OCI-LY3 (cell line): ENCODE results near the gene CTNND2.

Experiments used
- CTCF ChIP-seq: fragments of 200-600, 300-600 bp; sonication (generic); IDR thresholded peaks from 2 replicates; pipeline ENCODE4 v1.5.1; 2014; ENCODE audit warnings: antibody characterized with exemption, low read length, low read depth
- EZH2phosphoT487 ChIP-seq: fragments of 200-600 bp; shearing (Covaris generic); IDR thresholded peaks from 2 replicates; pipeline ENCODE4 v1.6.1; 2018; ENCODE audit warnings: antibody characterized with exemption, mixed run types, low read depth

- no peak for TF ChIP-seq CTCF
- TF ChIP-seq EZH2phosphoT487, result no peak
These were observed 782.4 kb downstream of the CTNND2 start for GRCh38 chr5:11121885-11122284.
